ENCODE results near the gene MIER2.
"Not testable (repeated sequence)": the region's sequence is repeated elsewhere in the genome, so short reads cannot be mapped to it uniquely, and the experiment has no call there.

GRCh38 chr19:381901-382300 lies 37.3 kb upstream of the MIER2 start:
- not testable (repeated sequence) for TF ChIP-seq CTCF (IDR thresholded peaks at IDR 0.05 in 8 of 11, conservative IDR thresholded peaks at IDR 0.05 in 3 of 11); POLR2A (IDR thresholded peaks at IDR 0.05); POLR2AphosphoS5 (IDR thresholded peaks at IDR 0.05)
